Ishikawa (cell line): ENCODE measurements around the gene RTL5.

Source experiments
- CEBPB ChIP-seq: IDR thresholded peaks from 2 replicates; pipeline ENCODE4 v1.6.1; 2012
- CREB1 ChIP-seq: IDR thresholded peaks from 2 replicates; pipeline ENCODE4 v1.6.1; 2012; ENCODE audit warnings: low read depth
- EGR1 ChIP-seq: IDR thresholded peaks from 2 replicates; pipeline ENCODE4 v1.6.1; 2012
- EP300 ChIP-seq: IDR thresholded peaks from 2 replicates; pipeline ENCODE4 v1.6.1; 2012; ENCODE audit warnings: borderline replicate concordance
- FOXM1 ChIP-seq: IDR thresholded peaks from 2 replicates; pipeline ENCODE4 v1.6.1; 2012; ENCODE audit warnings: low read depth, borderline replicate concordance
- MAX ChIP-seq: IDR thresholded peaks from 2 replicates; pipeline ENCODE4 v1.6.1; 2012
- NFIC ChIP-seq: IDR thresholded peaks from 2 replicates; pipeline ENCODE4 v1.6.1; 2012
- RAD21 ChIP-seq: IDR thresholded peaks from 2 replicates; pipeline ENCODE4 v1.6.1; 2012; ENCODE audit warnings: low read depth
- REST ChIP-seq: IDR thresholded peaks from 2 replicates; pipeline ENCODE4 v1.6.1; 2012; ENCODE audit warnings: low read depth, mild to moderate bottlenecking
- TAF1 ChIP-seq: IDR thresholded peaks from 2 replicates; pipeline ENCODE4 v1.6.1; 2012; ENCODE audit warnings: low read depth, mild to moderate bottlenecking
- TCF12 ChIP-seq: IDR thresholded peaks from 2 replicates; pipeline ENCODE4 v1.6.1; 2012; ENCODE audit warnings: low read depth
- TEAD4 ChIP-seq: IDR thresholded peaks from 2 replicates; pipeline ENCODE4 v1.6.1; 2012
- USF1 ChIP-seq: IDR thresholded peaks from 2 replicates; pipeline ENCODE4 v1.6.1; 2012
- YY1 ChIP-seq: IDR thresholded peaks from 2 replicates; pipeline ENCODE4 v1.6.1; 2012; ENCODE audit warnings: low read depth
- ZBTB7A ChIP-seq: IDR thresholded peaks from 2 replicates; pipeline ENCODE4 v1.6.1; 2012; ENCODE audit warnings: low read depth

RTL5 gene

GRCh38 chrX:72100051-72100755 is 31.5 kb downstream of the RTL5 start:
- TF ChIP-seq TAF1 (no peak), FOXM1 (no peak), ZBTB7A (no peak), EGR1 (no peak), REST (no peak), TCF12 (no peak), CREB1 (no peak), TEAD4 (no peak), MAX (no peak)

GRCh38 chrX:72097098-72097497 is 34.6 kb downstream of the RTL5 start:
- TF ChIP-seq YY1 (no peak), EGR1 (no peak), TAF1 (no peak), CREB1 (no peak), EP300 (no peak), TEAD4 (no peak), USF1 (no peak), RAD21 (no peak), CEBPB (no peak), FOXM1 (no peak), REST (no peak), ZBTB7A (no peak)

GRCh38 chrX:72095370-72095769 is 36.3 kb downstream of the RTL5 start:
- TF ChIP-seq EGR1 (no peak), CREB1 (no peak), FOXM1 (no peak), NFIC (no peak), TCF12 (no peak), MAX (no peak), TEAD4 (no peak), EP300 (no peak), ZBTB7A (no peak), REST (no peak), CEBPB (no peak), TAF1 (no peak), RAD21 (no peak), USF1 (no peak), YY1 (no peak)

- no peak for TF ChIP-seq NFIC
- TF ChIP-seq TAF1 = no peak
- TF ChIP-seq REST = no peak
- no peak for TF ChIP-seq CEBPB
- TF ChIP-seq EGR1 = no peak
- TF ChIP-seq FOXM1 = no peak
- TF ChIP-seq MAX = no peak
- no peak for TF ChIP-seq YY1
- TF ChIP-seq TCF12 = no peak
- no peak for TF ChIP-seq TEAD4
- TF ChIP-seq CREB1 = no peak
- TF ChIP-seq ZBTB7A = no peak
- TF ChIP-seq USF1 = no peak
- TF ChIP-seq RAD21 = no peak
Measured at GRCh38 chrX:72094894-72095293, 36.8 kb downstream of the RTL5 start.
